Smooth muscle cell (in vitro differentiated cells): ENCODE measurements around the gene CFAP45. TPM values are rescaled to one million over a fixed set of nuclear protein-coding genes. Genes with fewer than 3 reads are reported as not detected.
A peak's percentile ranks its signal among the peaks of the same experiment; 100 is the strongest.

ENCODE experiments used
- DNase-seq: peaks from one replicate; lab custom pipeline; 2025; ENCODE audit not compliant: unreplicated experiment; lab: John Stamatoyannopoulos, UW
- H2AFZ ChIP-seq: fragments of 200-600 bp; sonication (generic); 2 replicates; pipeline ENCODE4 v1.6.0; 2016; ENCODE audit warnings: antibody characterized with exemption, low read depth, mild to moderate bottlenecking
- H3F3A ChIP-seq: fragments of 200-600 bp; sonication (generic); 2 replicates; pipeline ENCODE4 v1.6.0; 2017; ENCODE audit warnings: antibody characterized with exemption, low read depth
- H3K27ac ChIP-seq: fragments of 200-600 bp; sonication (generic); 2 replicates; pipeline ENCODE4 v1.5.1; 2016; ENCODE audit warnings: low read depth, mild to moderate bottlenecking
- H3K27me3 ChIP-seq: fragments of 200-600 bp; sonication (generic); 2 replicates; pipeline ENCODE4 v1.6.1; 2016; ENCODE audit warnings: low read depth, mild to moderate bottlenecking
- H3K36me3 ChIP-seq: fragments of 200-600 bp; sonication (generic); 2 replicates; pipeline ENCODE4 v1.5.1; 2016; ENCODE audit warnings: low read depth
- H3K4me1 ChIP-seq: fragments of 200-600 bp; sonication (generic); 2 replicates; pipeline ENCODE4 v1.5.1; 2016; ENCODE audit warnings: low read depth
- H3K4me2 ChIP-seq: fragments of 200-600 bp; sonication (generic); 2 replicates; pipeline ENCODE4 v1.6.0; 2016; ENCODE audit warnings: mild to moderate bottlenecking
- H3K4me3 ChIP-seq: fragments of 200-600 bp; sonication (generic); 2 replicates; pipeline ENCODE4 v1.5.1; 2016; ENCODE audit warnings: mild to moderate bottlenecking
- H3K79me2 ChIP-seq: fragments of 200-600 bp; sonication (generic); 2 replicates; pipeline ENCODE4 v1.6.0; 2016; ENCODE audit warnings: low read depth, mild to moderate bottlenecking
- H3K9ac ChIP-seq: fragments of 200-600 bp; sonication (generic); 2 replicates; pipeline ENCODE4 v1.6.0; 2016; ENCODE audit warnings: low read depth
- H3K9me3 ChIP-seq: fragments of 200-600 bp; sonication (generic); replicated peaks from 2 replicates; pipeline ENCODE4 v1.5.1; 2016; ENCODE audit warnings: low read depth
- H4K20me1 ChIP-seq: fragments of 200-600 bp; sonication (generic); 2 replicates; pipeline ENCODE4 v1.6.0; 2016; ENCODE audit warnings: low read depth
- CTCF ChIP-seq: fragments of 200-600 bp; sonication (generic); IDR thresholded peaks from 2 replicates; pipeline ENCODE4 v1.5.1; 2017; ENCODE audit warnings: borderline replicate concordance, mild to moderate bottlenecking, antibody characterized with exemption; ENCODE audit not compliant: insufficient read depth, poor library complexity, severe bottlenecking
- WGBS: methylation state at CpG from one replicate; pipeline ENCODE4 v1.1.7; 2016; ENCODE audit warnings: low lambda C conversion rate; 5-methylcytosine and 5-hydroxymethylcytosine counted together
- polyA plus RNA-seq: library from polyadenylated mRNA; unstranded; fragments of >200 nt; fragmentation: Nextera tagmentation; extraction: Ambion mirVana; gene quantifications from 2 replicates; pipeline ENCODE4 v1.2.1, GENCODE V29; 2016
- total RNA-seq: library from RNA; depleted of rRNA; stranded (reverse); fragments of >200 nt; gene quantifications from 2 replicates; pipeline ENCODE4 v1.2.3, GENCODE V29; 2014

The CFAP45 gene
- total and polyA plus RNA-seq, 2 experiments from 2014 or later, result 1.2 to 1.3 TPM

DNA sequence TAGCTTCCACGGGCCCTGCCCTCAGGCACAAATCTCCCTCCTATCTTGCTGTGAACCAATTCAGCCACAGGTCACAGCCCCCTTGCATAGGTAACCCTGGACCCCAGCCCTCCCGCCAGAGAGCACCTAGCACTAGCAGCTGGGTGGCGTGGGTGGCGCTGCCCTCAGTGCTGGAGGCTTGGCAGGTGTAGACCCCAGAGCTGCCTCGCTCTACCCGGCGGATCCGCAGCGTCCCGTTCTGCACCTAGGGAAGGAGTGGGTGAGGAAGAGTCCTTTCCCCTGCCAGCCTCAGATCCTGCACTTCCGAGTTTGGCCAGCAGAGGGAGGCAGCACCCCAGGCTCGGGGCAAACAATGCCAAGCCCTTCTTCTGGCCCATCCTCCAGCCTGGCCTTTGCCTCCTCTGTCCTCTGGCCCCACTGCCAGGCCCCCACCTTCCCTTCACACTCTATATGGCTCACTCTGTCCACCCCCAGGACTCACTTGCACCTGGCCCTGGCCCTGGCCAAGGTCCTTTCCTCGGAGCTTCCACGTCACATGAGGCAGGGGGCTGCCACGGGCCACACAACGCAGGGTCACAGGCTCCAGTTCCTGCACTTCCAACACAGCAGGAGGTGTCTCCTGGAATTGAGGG, 36.4 kb upstream of the CFAP45 start:
- H3K4me1 ChIP-seq, result peaks cover 29% of the 10 kb centered on the region

GRCh38 chr1:159935719-159936272, 35.8 kb upstream of the CFAP45 start:
- Histone ChIP-seq H3K4me2 (no peak overlapping the region), H3F3A (no peaks in the 10 kb centered on the region), H3K27me3 (no peaks in the 10 kb centered on the region), H3K27ac (no peak overlapping the region), H3K9ac (no peak overlapping the region), H2AFZ (no peak overlapping the region), H3K36me3 (no peaks in the 10 kb centered on the region), H3K4me3 (no peak overlapping the region), H3K9me3 (no peaks in the 10 kb centered on the region), H4K20me1 (no peaks in the 10 kb centered on the region), H3K79me2 (no peaks in the 10 kb centered on the region), H3K4me1 (peaks cover 23% of the 10 kb centered on the region)
- DNase-seq, result no peak
- TF ChIP-seq CTCF, result no peak
- 69% methylated on average over 4 of the region's 4 CpGs for WGBS

More for the DNA sequence above, 36.4 kb upstream of the CFAP45 start:
- peak; percentile 39 for DNase-seq
- TF ChIP-seq CTCF, result peak; percentile 97
- H3K4me3 ChIP-seq, result no peak overlapping the region
- no peaks in the 10 kb centered on the region for H3K36me3 ChIP-seq
- no peaks in the 10 kb centered on the region for H4K20me1 ChIP-seq
- H3K27ac ChIP-seq, result no peak overlapping the region
- no peaks in the 10 kb centered on the region for H3K9me3 ChIP-seq
- H2AFZ ChIP-seq, result no peak overlapping the region
- H3K79me2 ChIP-seq, result no peaks in the 10 kb centered on the region
- no peak overlapping the region for H3K4me2 ChIP-seq
- H3K27me3 ChIP-seq, result no peaks in the 10 kb centered on the region
- H3K9ac ChIP-seq, result no peak overlapping the region
- 35% methylated on average over 16 of the region's 16 CpGs for WGBS
- H3F3A ChIP-seq, result no peaks in the 10 kb centered on the region

DNA sequence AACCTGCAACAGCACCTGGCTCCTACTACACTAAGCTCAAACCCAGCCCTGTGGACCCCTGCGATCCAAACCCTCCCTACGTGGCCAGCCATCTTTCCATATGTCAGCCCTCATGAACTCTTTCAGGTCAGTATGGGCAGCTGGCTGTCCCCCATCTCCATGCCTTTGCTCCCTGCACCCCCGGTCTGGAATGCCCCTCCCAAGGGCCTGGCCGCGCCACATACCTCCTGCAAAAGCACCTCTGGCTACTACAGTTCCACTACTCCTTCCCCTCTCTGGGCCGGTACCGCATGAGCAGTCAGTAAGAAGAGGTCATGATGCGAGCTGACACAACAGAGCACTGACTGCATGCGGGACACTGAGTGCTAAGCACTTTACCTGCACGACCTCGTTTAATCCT, 35.3 kb upstream of the CFAP45 start:
- Histone ChIP-seq H3F3A (no peaks in the 10 kb centered on the region), H3K9ac (no peak overlapping the region), H3K27ac (no peak overlapping the region), H3K27me3 (no peaks in the 10 kb centered on the region), H4K20me1 (no peaks in the 10 kb centered on the region), H3K9me3 (no peaks in the 10 kb centered on the region), H3K4me3 (no peak overlapping the region), H3K36me3 (no peaks in the 10 kb centered on the region), H3K4me2 (no peak overlapping the region), H2AFZ (no peak overlapping the region), H3K79me2 (no peaks in the 10 kb centered on the region), H3K4me1 (peaks cover 19% of the 10 kb centered on the region)
- WGBS, result 95% methylated on average over 11 of the region's 11 CpGs
- no peak for DNase-seq
- no peak for TF ChIP-seq CTCF
